HepG2 (cell line): ENCODE measurements around the gene GPT2. TPM values are rescaled to one million over a fixed set of nuclear protein-coding genes. Genes with fewer than 3 reads are reported as not detected.

Source experiments
- AKAP8 ChIP-seq: sonication (generic); formaldehyde crosslinking; IDR thresholded peaks from 2 replicates; pipeline ENCODE4 v1.5.1; 2020; ENCODE audit warnings: mild to moderate bottlenecking, missing genetic modification reagents
- ATRX ChIP-seq: sonication (generic); formaldehyde crosslinking; IDR thresholded peaks from 2 replicates; pipeline ENCODE4 v1.4.0; 2020; ENCODE audit warnings: missing genetic modification reagents, borderline replicate concordance
- E2F1 ChIP-seq: sonication (generic); formaldehyde crosslinking; IDR thresholded peaks from 2 replicates; pipeline ENCODE4 v1.5.0; 2020; ENCODE audit warnings: missing genetic modification reagents
- GABPA ChIP-seq, 2 experiments: IDR thresholded peaks; 2 replicates each; pipeline ENCODE4 v1.6.1; 2011 to 2016; ENCODE audit warnings: low read depth in 2 of 2, low read length in 1 of 2, missing biosample characterization in 1 of 2, missing genetic modification characterization in 1 of 2
- PAF1 ChIP-seq: IDR thresholded peaks from 2 replicates; pipeline ENCODE4 v1.6.1; 2016; ENCODE audit warnings: missing genetic modification reagents, missing compliant biosample characterization
- PRMT3 ChIP-seq: sonication (generic); formaldehyde crosslinking; IDR thresholded peaks from 2 replicates; pipeline ENCODE4 v1.8.1; 2022; ENCODE audit warnings: low read depth, mild to moderate bottlenecking, moderate library complexity, missing genetic modification reagents, borderline replicate concordance
- SALL1 ChIP-seq: sonication (generic); formaldehyde crosslinking; IDR thresholded peaks from 2 replicates; pipeline ENCODE4 v1.8.0; 2022; ENCODE audit warnings: mild to moderate bottlenecking, missing genetic modification reagents
- SMAD9 ChIP-seq: sonication (generic); formaldehyde crosslinking; IDR thresholded peaks from 2 replicates; pipeline ENCODE4 v1.5.1; 2020; ENCODE audit warnings: mild to moderate bottlenecking, missing genetic modification reagents
- SSRP1 ChIP-seq: IDR thresholded peaks from 2 replicates; pipeline ENCODE4 v1.6.1; 2016; ENCODE audit warnings: control low read depth
- U2AF1 ChIP-seq: fragments of 200-400 bp; formaldehyde crosslinking; optimal IDR thresholded peaks from 2 replicates; pipeline ENCODE3; 2017; ENCODE audit warnings: mild to moderate bottlenecking, low read depth, low read length
- ZBTB26 ChIP-seq: IDR thresholded peaks from 2 replicates; pipeline ENCODE4 v1.6.1; 2016; ENCODE audit warnings: missing compliant biosample characterization, missing genetic modification reagents, borderline replicate concordance
- ZFP36 ChIP-seq: fragments of 150-350 bp; IDR thresholded peaks from 2 replicates; pipeline ENCODE4 v1.6.1; 2018; ENCODE audit warnings: borderline replicate concordance, low read length, low read depth; ENCODE audit not compliant: partially characterized antibody
- ZNF224 ChIP-seq: sonication (generic); formaldehyde crosslinking; IDR thresholded peaks from 2 replicates; pipeline ENCODE4 v1.5.0; 2020; ENCODE audit warnings: mild to moderate bottlenecking, missing genetic modification reagents
- ZNF33A ChIP-seq: sonication (generic); formaldehyde crosslinking; IDR thresholded peaks from 2 replicates; pipeline ENCODE4 v1.5.1; 2020; ENCODE audit warnings: missing genetic modification reagents, mild to moderate bottlenecking, moderate library complexity, borderline replicate concordance
- ZNF362 ChIP-seq: sonication (generic); formaldehyde crosslinking; IDR thresholded peaks from 2 replicates; pipeline ENCODE4 v1.4.0; 2020; ENCODE audit warnings: missing genetic modification reagents, mild to moderate bottlenecking, borderline replicate concordance
- polyA plus RNA-seq, 8 experiments: library from polyadenylated mRNA; depleted of rRNA in 3 of 8; stranded (reverse) in 7 of 8; unstranded in 1 of 8; fragments of >200 nt; fragmentation: Illumina TruSeq in 4 of 8; extraction: Trizol in 4 of 8; gene quantifications; 2 replicates each; pipeline versions ENCODE4 v1.2.1 to v1.2.3, GENCODE V29; 2011 to 2016; ENCODE audit warnings: low read depth in 4 of 8, missing spikeins in 1 of 8, mixed read lengths in 1 of 8; ENCODE audit not compliant: insufficient read depth in 1 of 8
- total RNA-seq, 5 experiments: library from RNA; depleted of rRNA; stranded (reverse); fragments of >200 nt; fragmentation: Illumina TruSeq; extraction: Trizol; gene quantifications; 2 replicates each; pipeline ENCODE4 v1.2.3, GENCODE V29; 2016; ENCODE audit warnings: low read depth in 1 of 5
- TF ChIP-seq, protein P1 (sequence below): IDR thresholded peaks from 2 replicates; pipeline ENCODE4 v1.6.1; 2012; ENCODE audit warnings: low read length, improper control_type of control experiment
- TF ChIP-seq, protein P2 (sequence below): sonication (generic); formaldehyde crosslinking; IDR thresholded peaks from 2 replicates; pipeline ENCODE4 v1.4.0; 2020; ENCODE audit warnings: mild to moderate bottlenecking, missing genetic modification reagents

GPT2 gene
- total and polyA plus RNA-seq, 2 of the 13 experiments (the other 11 are each of a cell fraction or from before 2014, with no cell fraction given) = 138 to 267 TPM

GRCh38 chr16:46973207-46973995 lies 89.2 kb downstream of the GPT2 start, which contains the start of gene DNAJA2 (continued):
- TF ChIP-seq, protein P1, sequence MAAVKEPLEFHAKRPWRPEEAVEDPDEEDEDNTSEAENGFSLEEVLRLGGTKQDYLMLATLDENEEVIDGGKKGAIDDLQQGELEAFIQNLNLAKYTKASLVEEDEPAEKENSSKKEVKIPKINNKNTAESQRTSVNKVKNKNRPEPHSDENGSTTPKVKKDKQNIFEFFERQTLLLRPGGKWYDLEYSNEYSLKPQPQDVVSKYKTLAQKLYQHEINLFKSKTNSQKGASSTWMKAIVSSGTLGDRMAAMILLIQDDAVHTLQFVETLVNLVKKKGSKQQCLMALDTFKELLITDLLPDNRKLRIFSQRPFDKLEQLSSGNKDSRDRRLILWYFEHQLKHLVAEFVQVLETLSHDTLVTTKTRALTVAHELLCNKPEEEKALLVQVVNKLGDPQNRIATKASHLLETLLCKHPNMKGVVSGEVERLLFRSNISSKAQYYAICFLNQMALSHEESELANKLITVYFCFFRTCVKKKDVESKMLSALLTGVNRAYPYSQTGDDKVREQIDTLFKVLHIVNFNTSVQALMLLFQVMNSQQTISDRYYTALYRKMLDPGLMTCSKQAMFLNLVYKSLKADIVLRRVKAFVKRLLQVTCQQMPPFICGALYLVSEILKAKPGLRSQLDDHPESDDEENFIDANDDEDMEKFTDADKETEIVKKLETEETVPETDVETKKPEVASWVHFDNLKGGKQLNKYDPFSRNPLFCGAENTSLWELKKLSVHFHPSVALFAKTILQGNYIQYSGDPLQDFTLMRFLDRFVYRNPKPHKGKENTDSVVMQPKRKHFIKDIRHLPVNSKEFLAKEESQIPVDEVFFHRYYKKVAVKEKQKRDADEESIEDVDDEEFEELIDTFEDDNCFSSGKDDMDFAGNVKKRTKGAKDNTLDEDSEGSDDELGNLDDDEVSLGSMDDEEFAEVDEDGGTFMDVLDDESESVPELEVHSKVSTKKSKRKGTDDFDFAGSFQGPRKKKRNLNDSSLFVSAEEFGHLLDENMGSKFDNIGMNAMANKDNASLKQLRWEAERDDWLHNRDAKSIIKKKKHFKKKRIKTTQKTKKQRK = no peak
- 0 out of 2 replicates have a peak, but pooled peaks have one; percentile 12 for TF ChIP-seq PRMT3 (CRISPR knock-in tag)
- no peak for TF ChIP-seq AKAP8 (CRISPR knock-in tag)
- peak; percentile 81; the same call in 1 of the 2 replicates for TF ChIP-seq ZNF224 (CRISPR knock-in tag)
- TF ChIP-seq, protein P2, sequence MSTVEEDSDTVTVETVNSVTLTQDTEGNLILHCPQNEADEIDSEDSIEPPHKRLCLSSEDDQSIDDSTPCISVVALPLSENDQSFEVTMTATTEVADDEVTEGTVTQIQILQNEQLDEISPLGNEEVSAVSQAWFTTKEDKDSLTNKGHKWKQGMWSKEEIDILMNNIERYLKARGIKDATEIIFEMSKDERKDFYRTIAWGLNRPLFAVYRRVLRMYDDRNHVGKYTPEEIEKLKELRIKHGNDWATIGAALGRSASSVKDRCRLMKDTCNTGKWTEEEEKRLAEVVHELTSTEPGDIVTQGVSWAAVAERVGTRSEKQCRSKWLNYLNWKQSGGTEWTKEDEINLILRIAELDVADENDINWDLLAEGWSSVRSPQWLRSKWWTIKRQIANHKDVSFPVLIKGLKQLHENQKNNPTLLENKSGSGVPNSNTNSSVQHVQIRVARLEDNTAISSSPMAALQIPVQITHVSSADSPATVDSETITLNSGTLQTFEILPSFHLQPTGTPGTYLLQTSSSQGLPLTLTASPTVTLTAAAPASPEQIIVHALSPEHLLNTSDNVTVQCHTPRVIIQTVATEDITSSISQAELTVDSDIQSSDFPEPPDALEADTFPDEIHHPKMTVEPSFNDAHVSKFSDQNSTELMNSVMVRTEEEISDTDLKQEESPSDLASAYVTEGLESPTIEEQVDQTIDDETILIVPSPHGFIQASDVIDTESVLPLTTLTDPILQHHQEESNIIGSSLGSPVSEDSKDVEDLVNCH (CRISPR knock-in tag) = no peak
- 0 out of 2 replicates have a peak, but pooled peaks have one; percentile 20 for TF ChIP-seq PAF1 (CRISPR knock-in tag)
- peak; percentile 68; the same call in 1 of the 2 replicates for TF ChIP-seq SMAD9 (CRISPR knock-in tag)
- peak; percentile 37 for TF ChIP-seq GABPA (IDR thresholded peaks at IDR 0.05; ENCODE audit: low read depth, low read length)
- peak; percentile 46; the same call in 1 of the 2 replicates for TF ChIP-seq GABPA (CRISPR knock-in tag; IDR thresholded peaks at IDR 0.05; ENCODE audit: low read depth)
- no peak for TF ChIP-seq ZNF33A (CRISPR knock-in tag)
- TF ChIP-seq ZBTB26 (CRISPR knock-in tag) = peak; percentile 73; the same call in 1 of the 2 replicates
- TF ChIP-seq E2F1 = peak; percentile 88
- TF ChIP-seq ZFP36 = no peak
- TF ChIP-seq U2AF1 = no peak
- TF ChIP-seq ZNF362 (CRISPR knock-in tag) = no peak
- TF ChIP-seq SALL1 (CRISPR knock-in tag) = peak; percentile 91
- no peak for TF ChIP-seq SSRP1 (CRISPR knock-in tag)
- no peak for TF ChIP-seq ATRX (CRISPR knock-in tag)
